Stimulated activated naive CD8-positive, alpha-beta T cell treated with anti-CD3 and anti-CD28 coated beads, Interleukin-15, amount 100 ng/mL, for 72 hours (primary cell): ENCODE results near the gene HP1BP3.

Experiments used
- ATAC-seq: fragments of 150-1000 bp; cut with Tn5 transposase; 2 replicates; pipeline ENCODE4 v1.10.0; 2021; ENCODE audit warnings: mild to moderate bottlenecking, moderate library complexity
- DNase-seq, 2 donors: peaks; one replicate each; pipeline ENCODE4 v3.0.0; 2021 to 2022
- H3K27ac Mint-ChIP-seq, 2 donors: one replicate each; pipeline ENCODE4 v1.8.0; 2022; ENCODE audit warnings: mild to moderate bottlenecking in 2 of 2, mixed read lengths in 2 of 2, moderate library complexity in 2 of 2
- H3K27me3 Mint-ChIP-seq: one replicate; pipeline ENCODE4 v1.8.0; 2022; ENCODE audit warnings: mixed read lengths
- H3K4me1 Mint-ChIP-seq: one replicate; pipeline ENCODE4 v1.8.0; 2022; ENCODE audit warnings: mild to moderate bottlenecking, mixed read lengths
- H3K4me3 Mint-ChIP-seq, 2 donors: one replicate each; pipeline ENCODE4 v1.8.0; 2022; ENCODE audit warnings: mild to moderate bottlenecking in 2 of 2, mixed read lengths in 2 of 2, moderate library complexity in 1 of 2
- H3K9me3 Mint-ChIP-seq, 2 donors: one replicate each; pipeline ENCODE4 v1.8.0; 2022; ENCODE audit warnings: mixed read lengths in 2 of 2

HP1BP3 gene

GRCh38 chr1:20699558-20699957 is 87.5 kb downstream of the HP1BP3 start:
- H3K27me3 Mint-ChIP-seq = peaks cover 10% of the 10 kb centered on the region
- no peak for DNase-seq
- H3K9me3 Mint-ChIP-seq = no peaks in the 10 kb centered on the region
- peaks cover 12% of the 10 kb centered on the region for H3K4me1 Mint-ChIP-seq
- no peak for ATAC-seq
- H3K27ac Mint-ChIP-seq = peak overlapping the region in 1 of 2 donors; percentile 28
- no peak overlapping the region for H3K4me3 Mint-ChIP-seq

- Mint-ChIP-seq H3K27me3 (peaks cover 10% of the 10 kb centered on the region), H3K9me3 (no peaks in the 10 kb centered on the region), H3K27ac (no peak overlapping the region), H3K4me3 (no peak overlapping the region), H3K4me1 (peaks cover 12% of the 10 kb centered on the region)
- no peak for DNase-seq
- no peak for ATAC-seq
Observed at GRCh38 chr1:20698195-20698910, 88.8 kb downstream of the HP1BP3 start.

- peaks cover 12% of the 10 kb centered on the region for H3K4me1 Mint-ChIP-seq
- peaks cover 10% of the 10 kb centered on the region for H3K27me3 Mint-ChIP-seq
- H3K9me3 Mint-ChIP-seq = no peaks in the 10 kb centered on the region
- H3K4me3 Mint-ChIP-seq = no peak overlapping the region
- ATAC-seq = no peak
- no peak overlapping the region for H3K27ac Mint-ChIP-seq
- DNase-seq = no peak
Observed at GRCh38 chr1:20697563-20697962, 89.5 kb downstream of the HP1BP3 start.

DNA sequence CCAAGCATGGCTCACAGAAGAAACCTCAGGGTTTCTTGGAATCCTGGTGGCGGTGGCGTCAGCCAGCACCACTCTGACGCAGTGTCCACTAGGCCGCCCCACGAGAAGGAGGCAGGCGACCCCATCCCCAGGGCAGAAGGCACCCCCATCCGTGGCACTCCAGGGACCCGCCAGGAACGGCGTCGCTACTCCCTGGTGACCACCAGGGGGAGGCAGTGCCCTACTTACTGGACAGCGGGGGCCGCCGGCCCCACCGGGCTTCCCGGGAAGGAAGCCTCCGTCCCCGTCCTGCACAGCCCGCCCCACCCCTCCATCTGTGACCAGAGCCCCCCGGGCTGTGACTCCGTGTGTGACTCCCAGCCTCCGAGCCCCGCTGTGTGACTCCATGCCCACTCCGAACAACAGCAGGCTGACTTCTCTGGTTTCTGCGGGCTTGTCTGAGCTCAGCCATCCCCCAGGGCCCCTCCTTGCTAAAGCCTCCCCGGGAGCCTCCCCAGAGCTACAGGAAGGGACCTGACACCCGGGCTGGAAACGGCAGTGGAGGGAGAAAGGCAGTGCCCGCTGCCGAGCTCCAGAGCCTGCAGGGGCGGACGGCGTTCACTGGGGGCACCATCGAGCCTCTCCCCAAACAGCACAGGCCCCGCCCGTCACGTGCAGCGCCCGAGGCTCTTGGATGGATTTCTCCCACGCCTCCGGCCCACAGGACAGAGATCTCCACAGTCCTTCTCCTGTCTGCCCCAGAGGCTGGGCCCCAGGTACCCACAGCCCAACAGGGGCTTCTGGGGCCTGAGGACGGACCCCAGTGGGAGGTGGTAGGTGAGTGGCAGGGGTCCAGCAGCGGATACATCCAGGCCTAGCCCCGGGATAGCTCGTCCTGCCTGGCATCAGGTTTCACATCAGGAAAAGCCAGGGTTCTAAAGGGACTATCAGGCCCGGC is 90.4 kb downstream of the HP1BP3 start:
- H3K9me3 Mint-ChIP-seq = no peaks in the 10 kb centered on the region
- H3K4me3 Mint-ChIP-seq = peak overlapping the region; percentile 89 to 95
- ATAC-seq = peak; percentile 94
- DNase-seq = peak; percentile 74 to 77
- H3K27ac Mint-ChIP-seq = peak overlapping the region; percentile 81 to 88
- peaks cover 12% of the 10 kb centered on the region for H3K4me1 Mint-ChIP-seq
- H3K27me3 Mint-ChIP-seq = peaks cover 10% of the 10 kb centered on the region

- Mint-ChIP-seq H3K27ac (peak overlapping the region in 1 of 2 donors; percentile 28), H3K9me3 (no peaks in the 10 kb centered on the region), H3K4me1 (peaks cover 12% of the 10 kb centered on the region), H3K4me3 (no peak overlapping the region), H3K27me3 (peaks cover 10% of the 10 kb centered on the region)
- ATAC-seq = no peak
- no peak for DNase-seq
Observed at GRCh38 chr1:20695515-20695914, 91.6 kb downstream of the HP1BP3 start.

GRCh38 chr1:20693623-20694022 is 93.5 kb downstream of the HP1BP3 start:
- H3K4me1 Mint-ChIP-seq = peaks cover 12% of the 10 kb centered on the region
- H3K4me3 Mint-ChIP-seq = no peak overlapping the region
- no peak for ATAC-seq
- DNase-seq = no peak
- H3K27ac Mint-ChIP-seq = no peak overlapping the region
- peaks cover 10% of the 10 kb centered on the region for H3K27me3 Mint-ChIP-seq
- no peaks in the 10 kb centered on the region for H3K9me3 Mint-ChIP-seq
